Naive B cell (primary cell): ENCODE data around the gene MAD2L1BP. TPM values are rescaled to one million over a fixed set of nuclear protein-coding genes. Genes with fewer than 3 reads are reported as not detected.
"Not testable (repeated sequence)": the region's sequence is repeated elsewhere in the genome, so short reads cannot be mapped to it uniquely, and the experiment has no call there.

Experiments
- ATAC-seq, 2 donors: fragments of 150-1000 bp; cut with Tn5 transposase; 2 replicates each; pipeline ENCODE4 v1.10.0; 2021; ENCODE audit warnings: low read depth in 2 of 2, mild to moderate bottlenecking in 2 of 2, moderate library complexity in 2 of 2
- DNase-seq: peaks from one replicate; pipeline ENCODE4 v3.0.0; 2022
- H3K27ac Mint-ChIP-seq, 6 donors: one replicate each; pipeline ENCODE4 v1.8.0; 2020 to 2022; ENCODE audit warnings: mild to moderate bottlenecking in 6 of 6, mixed read lengths in 6 of 6, moderate library complexity in 5 of 6, inconsistent platforms in 2 of 6
- H3K27me3 Mint-ChIP-seq, 3 donors: one replicate each; pipeline ENCODE4 v1.8.0; 2021 to 2022; ENCODE audit warnings: mixed read lengths in 3 of 3, mild to moderate bottlenecking in 1 of 3
- H3K36me3 Mint-ChIP-seq, 2 donors: one replicate each; pipeline ENCODE4 v1.8.0; 2020 to 2022; ENCODE audit warnings: mixed read lengths in 2 of 2, inconsistent platforms in 1 of 2, mild to moderate bottlenecking in 1 of 2
- H3K4me1 Mint-ChIP-seq, 3 donors: one replicate each; pipeline ENCODE4 v1.8.0; 2020 to 2022; ENCODE audit warnings: mixed read lengths in 3 of 3, inconsistent platforms in 1 of 3, mild to moderate bottlenecking in 1 of 3, moderate library complexity in 1 of 3
- H3K4me3 Mint-ChIP-seq, 8 donors: one replicate each; pipeline ENCODE4 v1.8.0; 2020 to 2022; ENCODE audit warnings: mild to moderate bottlenecking in 8 of 8, mixed read lengths in 8 of 8, moderate library complexity in 8 of 8, inconsistent platforms in 2 of 8
- H3K9me3 Mint-ChIP-seq, 7 donors: one replicate each; pipeline ENCODE4 v1.8.0; 2020 to 2022; ENCODE audit warnings: mixed read lengths in 7 of 7, mild to moderate bottlenecking in 5 of 7, inconsistent platforms in 2 of 7, moderate library complexity in 1 of 7
- polyA plus RNA-seq, 6 donors: library from polyadenylated mRNA; unstranded; fragments of 300-500 nt; fragmentation: Illumina TruSeq; gene quantifications; one replicate each; pipeline ENCODE4 v1.2.3, GENCODE V29; 2021; ENCODE audit warnings: low read depth in 6 of 6

Gene MAD2L1BP
- polyA plus RNA-seq, 6 donors from 2014 or later, result 21.3 to 31.4 (median 27.9) TPM

GRCh38 chr6:43658161-43658560, 22.5 kb downstream of the MAD2L1BP start:
- H3K9me3 Mint-ChIP-seq, result peaks cover 0 to 5% (median 0%) of the 10 kb centered on the region in 7 donors
- H3K4me1 Mint-ChIP-seq, result no peaks in the 10 kb centered on the region
- H3K4me3 Mint-ChIP-seq, result no peak overlapping the region
- H3K36me3 Mint-ChIP-seq, result peaks cover 0 to 5% of the 10 kb centered on the region in 2 donors
- H3K27ac Mint-ChIP-seq, result no peak overlapping the region
- DNase-seq, result no peak
- no peak for ATAC-seq
- peaks cover 0 to 18% (median 6%) of the 10 kb centered on the region in 3 donors for H3K27me3 Mint-ChIP-seq

- H3K9me3 Mint-ChIP-seq, H3K27ac Mint-ChIP-seq, H3K4me3 Mint-ChIP-seq, DNase-seq, H3K27me3 Mint-ChIP-seq, ATAC-seq, H3K36me3 Mint-ChIP-seq: not testable (repeated sequence)
- peaks cover 9 to 13% (median 12%) of the 10 kb centered on the region in 3 donors for H3K4me1 Mint-ChIP-seq
These were observed 27.3 kb downstream of the MAD2L1BP start for GRCh38 chr6:43662948-43663347.

GRCh38 chr6:43665376-43665775, 29.7 kb downstream of the MAD2L1BP start:
- no peaks in the 10 kb centered on the region for H3K27me3 Mint-ChIP-seq
- H3K9me3 Mint-ChIP-seq, result peaks cover 0 to 5% (median 0%) of the 10 kb centered on the region in 7 donors
- no peak overlapping the region for H3K4me3 Mint-ChIP-seq
- ATAC-seq (no peak), DNase-seq (no peak)
- no peak overlapping the region for H3K27ac Mint-ChIP-seq
- peaks cover 0 to 5% of the 10 kb centered on the region in 2 donors for H3K36me3 Mint-ChIP-seq
- peaks cover 15 to 20% (median 19%) of the 10 kb centered on the region in 3 donors for H3K4me1 Mint-ChIP-seq

GRCh38 chr6:43666196-43666920, 30.7 kb downstream of the MAD2L1BP start:
- DNase-seq, result no peak
- no peaks in the 10 kb centered on the region for H3K9me3 Mint-ChIP-seq
- no peak overlapping the region for H3K4me3 Mint-ChIP-seq

GRCh38 chr6:43667245-43668150, 31.9 kb downstream of the MAD2L1BP start:
- peak; percentile 66 to 75 for ATAC-seq
- H3K27me3 Mint-ChIP-seq, result no peaks in the 10 kb centered on the region
- peaks cover 0 to 6% of the 10 kb centered on the region in 2 donors for H3K36me3 Mint-ChIP-seq
- peak overlapping the region in 5 of 6 donors; percentile 22 to 88 (median 34) for H3K27ac Mint-ChIP-seq
- H3K9me3 Mint-ChIP-seq, result no peaks in the 10 kb centered on the region
- H3K4me3 Mint-ChIP-seq, result peak overlapping the region in 7 of 8 donors; percentile 42 to 86 (median 65)
- H3K4me1 Mint-ChIP-seq, result peaks cover 15 to 20% (median 19%) of the 10 kb centered on the region in 3 donors
- DNase-seq, result peak; percentile 75

More at GRCh38 chr6:43666196-43666920, 30.7 kb downstream of the MAD2L1BP start:
- Mint-ChIP-seq H3K36me3 (peaks cover 0 to under 1% of the 10 kb centered on the region in 2 donors), H3K4me1 (peaks cover 15 to 20% (median 19%) of the 10 kb centered on the region in 3 donors), H3K27ac (no peak overlapping the region), H3K27me3 (no peaks in the 10 kb centered on the region)
- no peak for ATAC-seq

GRCh38 chr6:43668151-43669028, 32.8 kb downstream of the MAD2L1BP start:
- no peaks in the 10 kb centered on the region for H3K27me3 Mint-ChIP-seq
- H3K27ac Mint-ChIP-seq, result peak overlapping the region in 4 of 6 donors; percentile 27 to 85 (median 68)

GRCh38 chr6:43669050-43669921, 33.6 kb downstream of the MAD2L1BP start:
- ATAC-seq (no peak), DNase-seq (no peak)
- Mint-ChIP-seq H3K36me3 (peaks cover 0 to 14% of the 10 kb centered on the region in 2 donors), H3K9me3 (no peaks in the 10 kb centered on the region), H3K4me1 (peaks cover 15 to 20% (median 19%) of the 10 kb centered on the region in 3 donors), H3K27me3 (no peaks in the 10 kb centered on the region), H3K4me3 (no peak overlapping the region), H3K27ac (peak overlapping the region in 2 of 6 donors; percentile 20 to 52)

More at GRCh38 chr6:43668151-43669028, 32.8 kb downstream of the MAD2L1BP start:
- peak; percentile 28 for DNase-seq
- H3K9me3 Mint-ChIP-seq, result no peaks in the 10 kb centered on the region
- peaks cover 0 to 13% of the 10 kb centered on the region in 2 donors for H3K36me3 Mint-ChIP-seq
- H3K4me1 Mint-ChIP-seq, result peaks cover 15 to 20% (median 19%) of the 10 kb centered on the region in 3 donors
- peak overlapping the region in 5 of 8 donors; percentile 32 to 66 (median 56) for H3K4me3 Mint-ChIP-seq
- peak; percentile 76 for ATAC-seq

- Mint-ChIP-seq H3K27me3 (no peaks in the 10 kb centered on the region), H3K27ac (peak overlapping the region in 3 of 6 donors; percentile 20 to 76 (median 63)), H3K4me3 (no peak overlapping the region), H3K9me3 (no peaks in the 10 kb centered on the region), H3K36me3 (peaks cover 0 to 22% of the 10 kb centered on the region in 2 donors), H3K4me1 (peaks cover 18 to 20% (median 19%) of the 10 kb centered on the region in 3 donors)
- ATAC-seq, result no peak
- no peak for DNase-seq
These were observed 34.4 kb downstream of the MAD2L1BP start for GRCh38 chr6:43669922-43670622.

- peaks cover 18 to 20% (median 19%) of the 10 kb centered on the region in 3 donors for H3K4me1 Mint-ChIP-seq
- peaks cover 0 to 23% of the 10 kb centered on the region in 2 donors for H3K36me3 Mint-ChIP-seq
- H3K9me3 Mint-ChIP-seq, result no peaks in the 10 kb centered on the region
These were observed 35.0 kb downstream of the MAD2L1BP start for GRCh38 chr6:43670623-43670986.

GRCh38 chr6:43671011-43671800, 35.6 kb downstream of the MAD2L1BP start:
- no peak for ATAC-seq
- H3K9me3 Mint-ChIP-seq, result no peaks in the 10 kb centered on the region
- peaks cover 0 to 23% of the 10 kb centered on the region in 2 donors for H3K36me3 Mint-ChIP-seq
- H3K4me1 Mint-ChIP-seq, result peaks cover 18 to 20% (median 19%) of the 10 kb centered on the region in 3 donors
- no peaks in the 10 kb centered on the region for H3K27me3 Mint-ChIP-seq
- peak overlapping the region in 2 of 6 donors; percentile 20 to 69 for H3K27ac Mint-ChIP-seq
- H3K4me3 Mint-ChIP-seq, result no peak overlapping the region
- DNase-seq, result no peak

More at GRCh38 chr6:43670623-43670986, 35.0 kb downstream of the MAD2L1BP start:
- H3K4me3 Mint-ChIP-seq, result no peak overlapping the region
- DNase-seq, result no peak
- ATAC-seq, result no peak
- no peaks in the 10 kb centered on the region for H3K27me3 Mint-ChIP-seq
- H3K27ac Mint-ChIP-seq, result peak overlapping the region in 2 of 6 donors; percentile 20 to 76
